ENCODE data around the gene MILR1. TPM values are rescaled to one million over a fixed set of nuclear protein-coding genes. Genes with fewer than 3 reads are reported as not detected.

Gene MILR1
- total RNA-seq, 1 experiment from 2014 or later = 9.8 TPM

DNA sequence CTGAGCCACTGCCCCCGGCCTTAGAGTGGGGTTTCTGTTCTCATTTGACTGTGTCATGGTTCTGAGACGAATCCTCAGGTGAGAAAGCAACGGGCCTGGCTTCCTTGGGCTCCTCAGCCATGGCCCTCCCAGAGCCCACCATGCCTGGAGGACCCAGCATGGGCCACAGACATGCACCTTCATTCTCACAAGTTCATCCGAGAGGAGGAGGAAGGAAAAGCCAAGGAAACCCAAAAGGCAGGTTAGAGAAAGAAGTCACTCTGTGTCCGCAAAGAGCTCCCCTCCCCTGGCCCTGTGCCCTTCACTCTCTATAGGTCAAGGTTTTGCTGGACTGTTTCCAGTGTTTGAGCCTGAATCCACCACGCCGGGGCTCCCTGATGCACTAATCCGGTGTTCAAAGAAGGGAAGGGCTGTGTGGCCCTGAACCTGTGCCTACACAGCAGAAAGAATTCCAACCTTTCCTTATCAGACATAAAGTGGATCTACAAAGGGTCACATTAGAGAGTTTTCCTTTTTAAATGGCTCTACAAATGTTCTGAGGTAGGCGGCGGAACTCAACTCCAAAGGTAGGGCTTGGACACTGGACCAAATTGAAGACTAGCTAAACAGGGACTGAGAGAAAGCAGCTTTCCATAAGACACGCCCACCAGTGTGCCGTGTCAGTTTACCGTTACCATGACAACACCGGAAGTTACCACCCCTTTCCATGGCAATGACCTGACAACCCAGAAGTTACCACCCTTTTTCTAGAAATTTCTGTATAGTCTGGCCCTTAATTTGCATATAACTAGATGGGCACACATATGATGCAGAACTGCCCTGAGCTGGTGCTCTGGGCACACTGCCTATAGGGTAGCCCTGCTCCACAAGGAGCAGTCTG lies 42.4 kb upstream of the MILR1 start:
- ChIA-PET POLR2A (interaction anchor here (0.9 kb wide), 1 partner anchor 74 kb away, joined by 3 read pairs; no protein-coding TSS in a partner anchor), CTCF (interaction anchor here (0.6 to 3.8 kb wide), 6 partner anchors 9 to 100 kb away, joined by 3 to 21 read pairs (median 4); no protein-coding TSS in a partner anchor)
- DNase-seq (ENCODE audit: unreplicated experiment) = peak; percentile 47
- TF ChIP-seq, protein P1, sequence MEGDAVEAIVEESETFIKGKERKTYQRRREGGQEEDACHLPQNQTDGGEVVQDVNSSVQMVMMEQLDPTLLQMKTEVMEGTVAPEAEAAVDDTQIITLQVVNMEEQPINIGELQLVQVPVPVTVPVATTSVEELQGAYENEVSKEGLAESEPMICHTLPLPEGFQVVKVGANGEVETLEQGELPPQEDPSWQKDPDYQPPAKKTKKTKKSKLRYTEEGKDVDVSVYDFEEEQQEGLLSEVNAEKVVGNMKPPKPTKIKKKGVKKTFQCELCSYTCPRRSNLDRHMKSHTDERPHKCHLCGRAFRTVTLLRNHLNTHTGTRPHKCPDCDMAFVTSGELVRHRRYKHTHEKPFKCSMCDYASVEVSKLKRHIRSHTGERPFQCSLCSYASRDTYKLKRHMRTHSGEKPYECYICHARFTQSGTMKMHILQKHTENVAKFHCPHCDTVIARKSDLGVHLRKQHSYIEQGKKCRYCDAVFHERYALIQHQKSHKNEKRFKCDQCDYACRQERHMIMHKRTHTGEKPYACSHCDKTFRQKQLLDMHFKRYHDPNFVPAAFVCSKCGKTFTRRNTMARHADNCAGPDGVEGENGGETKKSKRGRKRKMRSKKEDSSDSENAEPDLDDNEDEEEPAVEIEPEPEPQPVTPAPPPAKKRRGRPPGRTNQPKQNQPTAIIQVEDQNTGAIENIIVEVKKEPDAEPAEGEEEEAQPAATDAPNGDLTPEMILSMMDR (IDR thresholded peaks at IDR 0.05; ENCODE audit: unreplicated experiment) = no peak
- intact Hi-C loops (cut with micrococcal nuclease) = no loop called here
- H3K27ac Mint-ChIP-seq (ENCODE audit: low read depth, unreplicated experiment) = no peak overlapping the region
- H3K36me3 Mint-ChIP-seq (ENCODE audit: insufficient read depth, unreplicated experiment) = no peaks in the 10 kb centered on the region
- H3K27me3 Mint-ChIP-seq (ENCODE audit: insufficient read depth, unreplicated experiment) = no peaks in the 10 kb centered on the region
- no peaks in the 10 kb centered on the region for H3K9me3 Mint-ChIP-seq (ENCODE audit: unreplicated experiment)
- H3K4me3 Mint-ChIP-seq (ENCODE audit: unreplicated experiment) = no peak overlapping the region
- peaks cover 3% of the 10 kb centered on the region for H3K4me1 Mint-ChIP-seq (ENCODE audit: insufficient read depth, unreplicated experiment)
- no TSS peak for BruUV-seq (replicated peaks)

DNA sequence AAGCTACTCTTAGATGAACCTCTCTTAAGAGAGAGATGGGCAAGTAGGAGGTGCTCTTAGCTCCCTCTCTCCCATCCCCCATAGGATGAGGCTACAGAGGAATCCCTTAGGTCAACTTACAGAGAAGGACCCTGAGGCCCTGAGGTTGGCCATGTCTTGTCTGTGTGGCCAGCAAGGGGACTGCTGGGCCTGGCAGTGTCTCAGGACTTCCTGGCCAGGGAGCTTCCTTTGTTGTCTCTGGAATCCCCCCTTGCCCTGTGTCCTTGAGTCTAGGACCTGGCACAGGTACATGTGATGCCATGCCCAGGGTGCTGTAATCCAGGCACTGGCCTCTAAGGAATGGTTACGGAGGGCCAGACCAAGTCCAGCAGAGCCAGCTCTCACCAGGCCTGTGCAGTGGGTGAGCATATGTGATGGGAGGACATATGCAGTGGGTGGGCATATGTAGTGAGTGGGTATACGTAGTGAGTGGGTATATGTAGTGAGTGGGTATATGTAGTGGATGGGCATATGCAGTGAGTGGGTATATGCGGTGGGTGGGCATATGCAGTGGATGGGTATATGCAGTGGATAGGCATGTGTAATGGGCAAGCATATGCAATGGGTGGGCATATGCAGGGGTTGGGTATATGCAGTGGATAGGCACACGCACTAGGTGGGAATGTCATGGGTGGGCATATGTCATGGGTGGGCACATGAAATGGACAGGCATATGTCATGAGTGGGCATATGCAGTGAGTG lies 38.0 kb upstream of the MILR1 start:
- Mint-ChIP-seq H3K27ac (ENCODE audit: low read depth, unreplicated experiment) (no peak overlapping the region), H3K27me3 (ENCODE audit: insufficient read depth, unreplicated experiment) (no peaks in the 10 kb centered on the region), H3K4me1 (ENCODE audit: insufficient read depth, unreplicated experiment) (no peaks in the 10 kb centered on the region), H3K36me3 (ENCODE audit: insufficient read depth, unreplicated experiment) (no peaks in the 10 kb centered on the region), H3K4me3 (ENCODE audit: unreplicated experiment) (no peak overlapping the region), H3K9me3 (ENCODE audit: unreplicated experiment) (no peaks in the 10 kb centered on the region)
- no peak for DNase-seq (ENCODE audit: unreplicated experiment)
- TF ChIP-seq, protein P1 (IDR thresholded peaks at IDR 0.05; ENCODE audit: unreplicated experiment) = no peak
- intact Hi-C loops (cut with micrococcal nuclease) = no loop called here
- no TSS peak for BruUV-seq (replicated peaks)
- CTCF ChIA-PET = interaction anchor here (0.6 to 3.8 kb wide), 3 partner anchors 8 to 104 kb away, joined by 3 to 21 read pairs (median 4); no protein-coding TSS in a partner anchor
- POLR2A ChIA-PET = no interaction called here

DNA sequence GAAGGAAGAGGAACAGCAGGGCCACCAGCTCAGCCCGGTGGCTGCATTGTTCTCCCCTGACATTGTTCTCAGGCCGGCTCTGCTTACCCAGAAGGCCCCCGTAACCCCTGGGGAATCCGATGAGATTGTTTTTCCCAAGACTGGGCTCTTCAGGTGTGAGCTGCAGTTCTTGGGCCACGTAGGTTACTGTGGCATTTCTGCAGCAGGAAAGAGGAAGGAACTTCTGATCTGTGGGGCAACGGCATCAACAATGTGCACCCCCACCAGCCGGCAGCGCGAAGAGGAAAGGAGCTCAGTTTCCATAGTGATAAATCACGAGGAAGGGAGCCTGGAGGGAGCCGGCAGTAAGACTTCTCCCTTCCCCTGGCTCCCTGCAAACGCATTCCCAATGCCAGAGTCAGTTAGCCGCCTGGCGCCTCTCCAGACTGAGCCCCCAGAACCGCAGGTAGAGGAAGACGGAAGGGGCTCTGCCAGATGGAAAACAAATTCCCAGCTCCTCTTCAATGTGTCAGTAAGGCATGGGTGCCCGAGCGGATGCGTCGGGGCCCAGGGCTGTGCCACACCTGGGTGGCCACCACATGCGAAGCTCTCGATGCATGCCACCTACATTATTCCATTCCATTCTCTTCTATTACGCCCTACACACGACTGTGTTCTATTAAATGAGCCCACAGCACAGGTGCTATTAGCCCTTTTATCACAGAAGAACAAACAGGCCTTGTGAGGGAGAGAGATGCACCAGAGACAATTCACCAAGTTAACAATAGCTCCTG lies 36.7 kb upstream of the MILR1 start:
- H3K4me1 Mint-ChIP-seq (ENCODE audit: insufficient read depth, unreplicated experiment) = no peaks in the 10 kb centered on the region
- no peak for DNase-seq (ENCODE audit: unreplicated experiment)
- intact Hi-C loops (cut with micrococcal nuclease) = no loop called here
- H3K9me3 Mint-ChIP-seq (ENCODE audit: unreplicated experiment) = no peaks in the 10 kb centered on the region
- TF ChIP-seq, protein P1 (IDR thresholded peaks at IDR 0.05; ENCODE audit: unreplicated experiment) = no peak
- ChIA-PET POLR2A (interaction anchor here (1.1 kb wide), 1 partner anchor 33 kb away, joined by 3 read pairs; no protein-coding TSS in a partner anchor), CTCF (interaction anchor here (0.6 to 1.9 kb wide), 5 partner anchors 9 to 92 kb away, joined by 3 to 7 read pairs (median 3); no protein-coding TSS in a partner anchor)
- H3K4me3 Mint-ChIP-seq (ENCODE audit: unreplicated experiment) = no peak overlapping the region
- H3K36me3 Mint-ChIP-seq (ENCODE audit: insufficient read depth, unreplicated experiment) = no peaks in the 10 kb centered on the region
- no peak overlapping the region for H3K27ac Mint-ChIP-seq (ENCODE audit: low read depth, unreplicated experiment)
- BruUV-seq (replicated peaks) = no TSS peak
- no peaks in the 10 kb centered on the region for H3K27me3 Mint-ChIP-seq (ENCODE audit: insufficient read depth, unreplicated experiment)
